ENCODE data around the gene FZD4.
"Not testable (repeated sequence)": the region's sequence is repeated elsewhere in the genome, so short reads cannot be mapped to it uniquely, and the experiment has no call there.

Gene FZD4

DNA sequence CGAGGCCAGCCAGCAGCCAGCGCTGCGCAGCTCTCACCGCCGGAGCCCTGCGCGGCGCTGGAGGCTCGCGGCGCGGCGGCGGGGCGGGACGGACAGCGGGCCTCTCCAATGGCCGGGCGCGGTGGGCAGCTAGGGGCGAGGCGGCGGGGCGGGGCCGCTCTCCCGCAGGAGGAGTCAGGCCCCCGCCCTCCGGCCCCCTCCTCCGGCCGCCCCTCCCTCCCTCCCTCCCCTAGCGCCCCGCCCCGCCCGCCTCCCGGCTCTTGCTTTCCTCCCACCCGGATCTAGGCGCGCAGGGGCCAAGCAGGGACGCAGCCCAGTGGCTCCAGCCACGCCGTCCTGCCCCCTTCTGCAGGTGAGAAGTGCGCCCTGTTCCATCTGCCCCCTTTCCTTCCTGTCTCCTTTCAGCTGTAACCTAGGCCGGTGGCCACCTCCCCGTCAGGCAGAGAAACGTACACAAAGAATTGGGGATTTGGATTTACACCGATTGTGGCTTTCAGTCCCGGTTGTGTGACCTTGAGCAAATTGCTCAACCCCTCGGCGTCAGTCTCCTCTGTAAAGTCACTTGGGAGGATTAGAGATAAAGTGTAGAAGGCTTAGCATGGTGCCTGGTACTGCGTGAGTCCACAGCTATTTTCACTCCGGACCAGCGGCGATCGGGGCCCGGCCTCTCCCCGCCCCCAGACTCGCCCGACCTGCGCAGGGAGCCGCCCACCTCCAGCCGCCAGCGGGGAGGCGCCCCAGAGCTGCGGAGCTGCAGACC lies at the start of gene FZD4:
Gene FZD4, minus strand, starts transcription at position 35 of the 760 bp plus-strand sequence. CDS start 310 bp downstream, outside the sequence.
- TF ChIP-seq, protein P1, sequence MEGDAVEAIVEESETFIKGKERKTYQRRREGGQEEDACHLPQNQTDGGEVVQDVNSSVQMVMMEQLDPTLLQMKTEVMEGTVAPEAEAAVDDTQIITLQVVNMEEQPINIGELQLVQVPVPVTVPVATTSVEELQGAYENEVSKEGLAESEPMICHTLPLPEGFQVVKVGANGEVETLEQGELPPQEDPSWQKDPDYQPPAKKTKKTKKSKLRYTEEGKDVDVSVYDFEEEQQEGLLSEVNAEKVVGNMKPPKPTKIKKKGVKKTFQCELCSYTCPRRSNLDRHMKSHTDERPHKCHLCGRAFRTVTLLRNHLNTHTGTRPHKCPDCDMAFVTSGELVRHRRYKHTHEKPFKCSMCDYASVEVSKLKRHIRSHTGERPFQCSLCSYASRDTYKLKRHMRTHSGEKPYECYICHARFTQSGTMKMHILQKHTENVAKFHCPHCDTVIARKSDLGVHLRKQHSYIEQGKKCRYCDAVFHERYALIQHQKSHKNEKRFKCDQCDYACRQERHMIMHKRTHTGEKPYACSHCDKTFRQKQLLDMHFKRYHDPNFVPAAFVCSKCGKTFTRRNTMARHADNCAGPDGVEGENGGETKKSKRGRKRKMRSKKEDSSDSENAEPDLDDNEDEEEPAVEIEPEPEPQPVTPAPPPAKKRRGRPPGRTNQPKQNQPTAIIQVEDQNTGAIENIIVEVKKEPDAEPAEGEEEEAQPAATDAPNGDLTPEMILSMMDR (IDR thresholded peaks at IDR 0.05): peak; percentile 15 to 30
- Histone ChIP-seq H3K4me3 (peak within 1 kb of the TSS; percentile 88 to 89), H3K27me3 (no peaks in the 10 kb centered on the region), H3K36me3 (peaks cover 14 to 16% (median 16%) of the 10 kb centered on the region in 3 donors), H3K9me3 (no peaks in the 10 kb centered on the region), H3K4me1 (peaks cover 0 to 44% (median 29%) of the 10 kb centered on the region in 4 donors), H3K27ac (peak within 1 kb of the TSS; percentile 90)
- intact Hi-C loops (cut with DNase I; ENCODE audit: low total_unique reads): loop anchor here (1.0 kb wide), 1 partner anchor 82 kb away; the partner anchor contains the start of gene TMEM135
- peak; percentile 86 to 94 for DNase-seq

DNA sequence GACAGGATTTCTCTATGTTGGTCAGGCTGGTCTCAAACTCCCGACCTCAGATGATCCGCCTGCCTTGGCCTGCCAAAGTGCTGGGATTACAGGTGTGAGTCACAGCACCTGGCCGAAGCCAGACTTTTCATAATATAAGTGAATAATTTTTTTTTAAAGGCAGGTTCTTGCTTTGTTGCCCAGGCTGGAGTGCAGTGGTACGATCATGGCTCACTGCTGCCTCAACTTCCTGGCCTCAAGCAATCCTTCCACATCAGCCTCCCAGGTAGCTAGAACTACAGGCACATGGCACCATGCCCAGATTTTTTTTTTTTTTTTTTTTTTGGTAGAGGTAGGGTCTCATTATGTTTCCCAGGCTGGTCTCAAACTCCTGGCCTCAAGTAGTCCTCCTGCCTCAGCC lies 49.1 kb upstream of the FZD4 start:
- H3K27ac ChIP-seq; H3K9me3 ChIP-seq; H3K27me3 ChIP-seq; DNase-seq; H3K36me3 ChIP-seq; intact Hi-C loops (cut with DNase I; ENCODE audit: low total_unique reads); H3K4me3 ChIP-seq: not testable (repeated sequence)
- peaks cover 0 to 13% (median 6%) of the 10 kb centered on the region in 4 donors for H3K4me1 ChIP-seq

DNA sequence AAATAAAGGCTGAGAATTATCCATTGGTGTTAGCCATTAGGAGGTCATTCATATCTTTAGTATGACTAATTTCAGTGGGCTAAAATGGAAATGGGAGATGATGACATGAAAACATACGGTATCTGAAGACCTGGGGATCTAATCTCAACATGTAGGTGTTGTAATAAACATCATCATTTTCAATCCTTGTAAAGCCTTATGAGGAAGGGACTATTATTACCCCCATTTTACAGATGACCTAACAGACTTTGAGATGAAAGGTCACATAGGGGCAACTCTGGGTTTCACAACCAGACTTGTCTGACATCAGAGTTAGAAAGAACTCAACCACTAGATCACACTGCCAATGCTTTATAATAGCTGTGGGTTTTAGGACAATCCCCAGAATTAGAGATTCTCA lies 47.7 kb upstream of the FZD4 start:
- intact Hi-C loops (cut with DNase I; ENCODE audit: low total_unique reads): no loop called here
- no peak for DNase-seq
- no peak overlapping the region for H3K27ac ChIP-seq

DNA sequence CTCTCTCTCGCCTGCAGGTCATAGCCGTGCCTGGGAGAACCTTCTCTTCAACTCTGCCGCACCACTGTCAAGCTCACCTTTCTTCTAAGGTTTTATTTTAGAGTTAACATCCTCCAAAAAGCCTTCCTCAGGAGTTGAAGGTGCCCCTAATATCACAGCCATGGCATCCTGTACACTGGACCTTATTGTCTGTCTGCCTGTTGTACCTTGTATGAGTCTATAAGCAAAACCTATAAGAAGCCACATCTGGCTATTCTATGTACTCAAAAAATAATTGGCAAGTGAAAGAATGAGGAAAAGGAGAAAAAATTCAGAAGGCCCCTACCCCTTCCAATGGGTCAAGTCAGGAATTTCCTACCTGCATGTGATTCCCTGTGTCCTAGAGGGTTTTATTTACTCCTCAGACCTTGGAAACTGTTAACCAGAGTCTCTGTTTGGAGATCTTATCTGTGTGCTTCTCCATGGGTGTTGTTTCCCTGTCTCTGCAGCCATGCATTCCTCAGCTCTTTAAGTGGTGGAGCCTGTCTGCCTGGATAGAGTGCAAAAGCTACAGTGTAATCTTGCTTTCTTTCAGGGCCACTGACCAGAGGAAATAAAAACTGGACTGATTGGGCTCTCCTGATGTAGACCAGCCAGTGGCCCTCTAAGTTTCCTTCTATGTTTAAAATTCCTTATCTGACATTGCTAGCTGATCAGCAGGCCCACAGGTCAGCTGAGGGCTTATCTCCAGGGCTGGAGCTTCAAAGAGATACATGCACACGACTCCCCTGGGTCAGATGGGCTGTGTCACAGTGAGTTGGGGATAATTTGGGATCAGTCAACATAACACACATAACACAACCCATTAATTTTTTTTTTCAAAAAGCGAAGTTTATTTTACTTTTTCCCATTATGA lies 44.9 kb upstream of the FZD4 start:
- no peak for DNase-seq
- Histone ChIP-seq H3K27me3 (no peaks in the 10 kb centered on the region), H3K4me1 (peaks cover 0 to 13% (median 3%) of the 10 kb centered on the region in 4 donors), H3K4me3 (no peak overlapping the region), H3K27ac (peak overlapping the region; percentile 0 to 7), H3K9me3 (no peaks in the 10 kb centered on the region), H3K36me3 (no peaks in the 10 kb centered on the region)
- intact Hi-C loops (cut with DNase I; ENCODE audit: low total_unique reads): no loop called here
- TF ChIP-seq, protein P1 (IDR thresholded peaks at IDR 0.05): no peak

More for the DNA sequence above, 47.7 kb upstream of the FZD4 start:
- H3K9me3 ChIP-seq: no peaks in the 10 kb centered on the region
- TF ChIP-seq, protein P1 (IDR thresholded peaks at IDR 0.05): no peak
- H3K4me1 ChIP-seq: peaks cover 0 to 13% (median 6%) of the 10 kb centered on the region in 4 donors
- H3K27me3 ChIP-seq: no peaks in the 10 kb centered on the region
- H3K4me3 ChIP-seq: no peak overlapping the region
- H3K36me3 ChIP-seq: no peaks in the 10 kb centered on the region

DNA sequence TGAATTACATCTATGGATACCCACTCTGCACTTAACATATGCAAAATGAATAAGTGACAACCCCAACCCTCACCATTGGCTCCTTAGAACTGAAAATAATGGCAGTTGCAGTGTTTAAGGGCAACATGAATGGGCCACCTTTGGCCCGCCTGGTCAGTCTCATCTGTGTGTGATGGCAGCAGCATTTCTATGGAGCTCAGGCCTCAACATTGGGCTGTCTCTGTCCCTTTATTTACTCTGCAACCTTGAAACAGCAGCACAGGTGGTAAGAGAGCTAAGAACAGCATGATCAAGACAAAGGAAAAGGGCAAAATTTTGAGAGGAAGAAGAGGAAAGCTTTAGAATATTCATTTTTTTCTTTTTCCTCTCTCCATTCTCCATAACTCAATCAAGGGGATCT lies 44.2 kb upstream of the FZD4 start:
- H3K9me3 ChIP-seq: no peaks in the 10 kb centered on the region
- H3K4me3 ChIP-seq: no peak overlapping the region
- DNase-seq: no peak
- H3K4me1 ChIP-seq: peaks cover 0 to 13% (median 3%) of the 10 kb centered on the region in 4 donors
- TF ChIP-seq, protein P1 (IDR thresholded peaks at IDR 0.05): no peak
- intact Hi-C loops (cut with DNase I; ENCODE audit: low total_unique reads): no loop called here
- H3K27ac ChIP-seq: peak overlapping the region in 1 of 2 donors; percentile 7
- no peaks in the 10 kb centered on the region for H3K36me3 ChIP-seq
- H3K27me3 ChIP-seq: no peaks in the 10 kb centered on the region
